Heart right ventricle (tissue), 16 donors: ENCODE measurements around the gene SLC25A33. TPM values are rescaled to one million over a fixed set of nuclear protein-coding genes. Genes with fewer than 3 reads are reported as not detected.

ENCODE experiments used
- ATAC-seq, 8 donors: fragments of 200-7000 bp; cut with Tn5 transposase; one replicate each; pipeline ENCODE4 v1.9.1; 2020; ENCODE audit warnings: mild to moderate bottlenecking in 8 of 8, moderate library complexity in 8 of 8, moderate number of reproducible peaks in 1 of 8
- DNase-seq, 2 donors: peaks; one replicate each; pipeline ENCODE4 v3.0.0-alpha.2; 2020
- H3K27ac ChIP-seq, 10 donors: fragments of 200-600 bp; sonication (generic) in 2 of 10; one replicate each; pipeline versions ENCODE4 v1.5.0 to v1.8.0; 2020 to 2022; ENCODE audit warnings: mild to moderate bottlenecking in 3 of 10
- H3K27me3 ChIP-seq, 7 donors: fragments of 200-600 bp; one replicate each; pipeline ENCODE4 v1.8.0; 2021 to 2022; ENCODE audit warnings: mild to moderate bottlenecking in 2 of 7
- H3K36me3 ChIP-seq, 9 donors: fragments of 200-600 bp; sonication (generic) in 1 of 9; one replicate each; pipeline versions ENCODE4 v1.5.0 to v1.8.0; 2020 to 2022; ENCODE audit warnings: mild to moderate bottlenecking in 2 of 9
- H3K4me1 ChIP-seq, 9 donors: fragments of 200-600 bp; sonication (generic) in 1 of 9; one replicate each; pipeline versions ENCODE4 v1.5.0 to v1.8.0; 2020 to 2022; ENCODE audit warnings: mild to moderate bottlenecking in 4 of 9
- H3K4me3 ChIP-seq, 10 donors: fragments of 200-600 bp; sonication (generic) in 2 of 10; one replicate each; pipeline versions ENCODE4 v1.5.0 to v1.8.0; 2020 to 2022; ENCODE audit warnings: mild to moderate bottlenecking in 7 of 10, moderate library complexity in 2 of 10
- H3K9me3 ChIP-seq, 11 donors: fragments of 200-600 bp in 10 of 11; sonication (generic) in 2 of 11; one replicate each; pipeline versions ENCODE4 v1.5.0 to v1.8.0; 2013 to 2022; ENCODE audit warnings: mild to moderate bottlenecking in 2 of 11, control low read depth in 1 of 11, moderate library complexity in 1 of 11
- WGBS, 2 donors: extraction: QIAGEN DNeasy Blood & Tissue Kit; methylation state at CpG; one replicate each; pipeline ENCODE4 v1.1.7; 2013; ENCODE audit warnings: inconsistent platforms in 1 of 2; 5-methylcytosine and 5-hydroxymethylcytosine counted together
- intact Hi-C, 10 donors: fragments of 100-400 bp; cut with DNase I; formaldehyde crosslinking; loops; one replicate each; pipeline versions ENCODE4 v1.11.1 to v1.14.2; 2022
- polyA plus RNA-seq, 2 donors: library from polyadenylated mRNA; stranded (reverse); fragments of 200-250 nt; gene quantifications; one replicate each; pipeline ENCODE4 v1.2.3, GENCODE V29; 2013
- total RNA-seq, 10 donors: library from RNA; stranded (reverse); fragmentation: NEBNext Ultra II Directional in 3 of 10; extraction: Animal tissue kit (Norgen Biotek cat#: 25700) in 3 of 10; gene quantifications; one replicate each; pipeline versions ENCODE4 v1.2.1 to v1.2.4, GENCODE V29; 2021 to 2023
- TF ChIP-seq, protein P1 (sequence below), 9 donors: fragments of 200-600 bp; sonication (generic) in 2 of 9; IDR thresholded peaks; one replicate each; pipeline versions ENCODE4 v1.5.0 to v1.8.0; 2021 to 2022; ENCODE audit warnings: antibody characterized with exemption in 9 of 9, mild to moderate bottlenecking in 5 of 9, moderate library complexity in 1 of 9
- donor health status: Arrhythmogenic right ventricular cardiomyopathy.
- donor health status: ischemic (EF 13 %, LVEDD 7.1; RV severe dilation, severe dysfunction).
- donor health status: healthy with polysubstance abuse.
- donor health status: DM: no; HTN: yes; CAD: no.
- donor health status: DM: no; HTN: no; CAD: no.
- donor health status: ischemic (EF 25% LVEDD 6.9; RV normal size, moderate dysfunction).
- donor health status: ischemic (EF 25% LVEDD 5.7; RV mildly dilated, moderate dysfunction).
- donor health status: healthy.
- donor health status: DM: yes; HTN: yes; CAD: no.
- donor health status: Ischemic cardiomyopathy.
- donor health status: ischemic (EF 35%, LVEDD 5.7; RV mildly dilated, moderate dysfunction).
- donor health status: nonischemic (EF 11% LVEDD 7.7; RV severe dilation, severe dysfunction).
- donor health status: DM: yes; HTN: yes; CAD: no.
- donor health status: PGD.
- donor health status: ischemic (EF 29% LVEDD 5.4; RV normal size, mild dysfunction).
- donor health status: nonischemic (EF 23%, LVEDD 6.1; RV moderate dilation, normal function).

The SLC25A33 gene
- total and polyA plus RNA-seq, 12 donors, result 2.8 to 7.7 (median 5.4) TPM

DNA sequence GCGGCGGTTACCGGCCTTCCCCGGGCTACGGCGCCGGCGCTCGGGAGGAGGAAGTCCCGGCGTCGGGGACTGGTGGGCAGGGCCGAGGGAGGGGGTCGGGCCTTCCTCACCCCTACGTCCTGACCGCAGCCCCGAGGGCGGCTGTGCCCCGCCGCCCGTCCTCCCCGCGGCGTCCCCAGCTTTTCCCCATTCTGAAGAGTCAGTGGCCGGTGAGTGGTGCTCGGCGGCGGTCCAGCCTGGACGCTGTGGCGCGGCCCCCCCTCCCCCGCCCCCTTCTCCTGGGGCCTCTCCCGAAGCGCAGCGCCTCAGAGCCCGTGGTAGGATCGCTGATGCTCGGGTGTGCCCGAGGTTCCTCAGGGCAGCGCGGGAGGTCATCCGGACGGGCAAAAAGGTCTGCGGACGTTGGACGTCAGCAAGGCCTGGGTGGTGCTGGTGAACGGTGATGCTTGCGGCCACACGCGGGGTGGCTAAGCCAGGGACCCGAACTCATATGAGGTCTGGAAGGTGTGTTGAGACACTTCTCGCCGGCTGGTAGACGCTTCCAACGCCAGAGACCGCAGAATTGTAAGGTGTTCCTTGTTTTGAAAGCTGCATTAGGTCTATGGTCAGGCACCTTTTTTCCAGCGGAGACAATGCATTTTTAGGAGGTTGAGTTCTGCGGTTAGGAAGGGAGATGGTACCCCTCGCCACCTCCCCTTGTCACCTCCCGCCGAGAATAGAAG is 725 bp downstream of the SLC25A33 start:
- peak; percentile 32 to 58 for DNase-seq
- Histone ChIP-seq H3K27ac (peak overlapping the region; percentile 32 to 95 (median 86)), H3K36me3 (no peaks in the 10 kb centered on the region), H3K4me1 (peaks cover 5 to 42% (median 29%) of the 10 kb centered on the region in 9 donors), H3K4me3 (peak overlapping the region; percentile 56 to 92 (median 82)), H3K27me3 (no peaks in the 10 kb centered on the region), H3K9me3 (no peaks in the 10 kb centered on the region)
- 7 to 11% methylated on average over 47 to 61 of the region's 61 CpGs for WGBS, 2 donors
- TF ChIP-seq, protein P1, sequence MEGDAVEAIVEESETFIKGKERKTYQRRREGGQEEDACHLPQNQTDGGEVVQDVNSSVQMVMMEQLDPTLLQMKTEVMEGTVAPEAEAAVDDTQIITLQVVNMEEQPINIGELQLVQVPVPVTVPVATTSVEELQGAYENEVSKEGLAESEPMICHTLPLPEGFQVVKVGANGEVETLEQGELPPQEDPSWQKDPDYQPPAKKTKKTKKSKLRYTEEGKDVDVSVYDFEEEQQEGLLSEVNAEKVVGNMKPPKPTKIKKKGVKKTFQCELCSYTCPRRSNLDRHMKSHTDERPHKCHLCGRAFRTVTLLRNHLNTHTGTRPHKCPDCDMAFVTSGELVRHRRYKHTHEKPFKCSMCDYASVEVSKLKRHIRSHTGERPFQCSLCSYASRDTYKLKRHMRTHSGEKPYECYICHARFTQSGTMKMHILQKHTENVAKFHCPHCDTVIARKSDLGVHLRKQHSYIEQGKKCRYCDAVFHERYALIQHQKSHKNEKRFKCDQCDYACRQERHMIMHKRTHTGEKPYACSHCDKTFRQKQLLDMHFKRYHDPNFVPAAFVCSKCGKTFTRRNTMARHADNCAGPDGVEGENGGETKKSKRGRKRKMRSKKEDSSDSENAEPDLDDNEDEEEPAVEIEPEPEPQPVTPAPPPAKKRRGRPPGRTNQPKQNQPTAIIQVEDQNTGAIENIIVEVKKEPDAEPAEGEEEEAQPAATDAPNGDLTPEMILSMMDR (IDR thresholded peaks at IDR 0.05), result no peak
- ATAC-seq, result peak; percentile 14 to 55 (median 30)
- intact Hi-C loops, result loop anchor here in 2 of 10 donors (2.0 to 5.0 kb wide), 2 partner anchors 32 to 49 kb away; partner anchors contain the start of gene TMEM201 (in 1 of the 2)

DNA sequence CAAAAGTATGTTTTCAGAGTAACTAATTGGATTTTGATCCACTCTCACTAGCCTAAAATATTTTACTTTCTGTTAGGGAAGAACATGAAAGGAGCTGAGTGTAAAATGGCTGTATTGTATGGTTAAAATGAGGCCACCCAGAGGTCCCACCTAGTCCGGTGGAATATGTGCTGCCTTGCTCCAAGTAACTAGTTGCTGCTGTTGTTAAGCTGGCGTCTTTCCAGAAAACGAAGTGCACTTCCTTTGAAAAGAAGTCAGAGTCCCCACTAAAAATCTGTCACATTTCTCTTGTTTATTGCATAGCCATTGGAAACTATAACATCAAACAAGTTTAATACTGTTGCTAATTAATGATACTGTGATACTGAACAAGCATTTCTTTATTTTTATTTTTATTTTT is 3.2 kb downstream of the SLC25A33 start:
- no peaks in the 10 kb centered on the region for H3K27me3 ChIP-seq
- TF ChIP-seq, protein P1 (IDR thresholded peaks at IDR 0.05), result no peak
- no peaks in the 10 kb centered on the region for H3K9me3 ChIP-seq
- DNase-seq, result peak in 1 of 2 donors; percentile 62
- WGBS, 2 donors, result 3 to 5% methylated on average over 3 of the region's 3 CpGs
- H3K36me3 ChIP-seq, result no peaks in the 10 kb centered on the region
- peak overlapping the region in 5 of 10 donors; percentile 1 to 22 (median 6) for H3K4me3 ChIP-seq
- no peak for ATAC-seq
- peak overlapping the region in 8 of 10 donors; percentile 8 to 68 (median 26) for H3K27ac ChIP-seq
- intact Hi-C loops, result no loop called here
- H3K4me1 ChIP-seq, result peaks cover 5 to 46% (median 29%) of the 10 kb centered on the region in 9 donors

DNA sequence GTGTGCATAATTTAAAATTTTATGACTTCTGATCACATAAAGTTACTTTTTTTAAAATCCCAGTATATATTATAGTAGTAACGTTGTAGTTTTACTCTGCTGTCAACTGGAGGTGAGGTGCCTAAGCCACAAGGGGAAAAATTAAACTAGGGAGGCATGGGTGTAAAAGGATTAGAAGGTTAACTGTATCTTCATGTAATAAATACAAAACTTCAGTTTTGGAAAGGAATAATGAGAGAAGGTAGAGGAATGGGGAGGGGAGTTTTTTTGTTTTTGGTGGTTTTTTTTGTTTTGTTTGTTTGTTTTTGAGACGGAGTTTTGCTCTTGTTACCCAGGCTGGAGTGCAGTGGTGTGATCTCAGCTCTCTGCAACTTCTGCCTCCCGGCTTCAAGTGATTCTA is 5.7 kb downstream of the SLC25A33 start:
- H3K4me3 ChIP-seq, result no peak overlapping the region
- WGBS, 2 donors, result 85 to 87% methylated on average over 3 of the region's 3 CpGs
- H3K27me3 ChIP-seq, result no peaks in the 10 kb centered on the region
- H3K36me3 ChIP-seq, result no peaks in the 10 kb centered on the region
- TF ChIP-seq, protein P1 (IDR thresholded peaks at IDR 0.05), result no peak
- H3K9me3 ChIP-seq, result no peaks in the 10 kb centered on the region
- DNase-seq, result no peak
- H3K27ac ChIP-seq, result no peak overlapping the region
- peaks cover 9 to 51% (median 28%) of the 10 kb centered on the region in 9 donors for H3K4me1 ChIP-seq
- no peak for ATAC-seq
- intact Hi-C loops, result no loop called here

GRCh38 chr1:9549955-9550546 is 10.8 kb downstream of the SLC25A33 start:
- WGBS, 2 donors, result 84 to 85% methylated on average over 6 of the region's 6 CpGs
- TF ChIP-seq, protein P1 (IDR thresholded peaks at IDR 0.05), result no peak
- DNase-seq (no peak), ATAC-seq (peak in 2 of 8 donors; percentile 42 to 45)
- Histone ChIP-seq H3K27me3 (no peaks in the 10 kb centered on the region), H3K4me1 (peaks cover 0 to 39% (median 17%) of the 10 kb centered on the region in 9 donors), H3K9me3 (no peaks in the 10 kb centered on the region), H3K27ac (peak overlapping the region in 6 of 10 donors; percentile 19 to 45 (median 31)), H3K4me3 (no peak overlapping the region), H3K36me3 (peaks cover 0 to 16% (median 7%) of the 10 kb centered on the region in 9 donors)
- intact Hi-C loops, result no loop called here
